IMR-90 (cell line): ENCODE results near the gene KDM4B. TPM values are rescaled to one million over a fixed set of nuclear protein-coding genes. Genes with fewer than 3 reads are reported as not detected.

Source experiments
- ATAC-seq: fragments of 200-7000 bp; cut with Tn5 transposase; 2 replicates; pipeline ENCODE4 v1.9.1; 2020; ENCODE audit warnings: low read depth, mild to moderate bottlenecking, moderate library complexity
- BruUV-seq: library from RNA; stranded (reverse); fragments of 400-500 nt; replicated peaks from 2 replicates; lab custom pipeline; 2021; lab: Mats Ljungman, UMichigan
- CTCF ChIA-PET: fragments of 300-600 bp; formaldehyde crosslinking; extraction: SDS; loops from one replicate; lab custom pipeline; 2021; ENCODE audit warnings: antibody characterized with exemption; lab: Yijun Ruan, JAX
- POLR2A ChIA-PET: fragments of 300-600 bp; sonication (Branson Sonifier 250); formaldehyde crosslinking; loops from one replicate; lab custom pipeline; 2022; ENCODE audit warnings: antibody characterized with exemption; ENCODE audit not compliant: unreplicated experiment; lab: Charles Lee
- DNase-seq: peaks from one replicate; pipeline ENCODE4 v3.0.0; 2013
- H2AFZ ChIP-seq: replicated peaks from 2 replicates; pipeline ENCODE3; 2013; ENCODE audit warnings: low read length, mild to moderate bottlenecking; ENCODE audit not compliant: poor library complexity
- H2AK5ac ChIP-seq: 2 replicates; pipeline ENCODE4 v1.6.1; 2013; ENCODE audit warnings: low read depth, low read length, inconsistent platforms
- H2AK9ac ChIP-seq: replicated peaks from 2 replicates; pipeline ENCODE3; 2013; ENCODE audit warnings: mild to moderate bottlenecking, low read depth, low read length, moderate library complexity; ENCODE audit not compliant: poor library complexity
- H2BK120ac ChIP-seq: 2 replicates; pipeline ENCODE4 v1.6.1; 2013; ENCODE audit warnings: low read depth, low read length, inconsistent platforms
- H2BK15ac ChIP-seq: 3 replicates; pipeline ENCODE4 v1.6.1; 2013; ENCODE audit warnings: low read depth, low read length, inconsistent platforms
- H2BK20ac ChIP-seq: 2 replicates; pipeline ENCODE4 v1.6.1; 2013; ENCODE audit warnings: low read depth, mild to moderate bottlenecking, inconsistent platforms, low read length, moderate library complexity
- H2BK5ac ChIP-seq: 2 replicates; pipeline ENCODE4 v1.6.1; 2013; ENCODE audit warnings: mild to moderate bottlenecking, low read depth, low read length, inconsistent platforms; ENCODE audit not compliant: poor library complexity, severe bottlenecking
- H3K14ac ChIP-seq: replicated peaks from 2 replicates; pipeline ENCODE4 v1.6.1; 2013; ENCODE audit warnings: low read depth, low read length, inconsistent platforms
- H3K18ac ChIP-seq: 2 replicates; pipeline ENCODE4 v1.6.1; 2013; ENCODE audit warnings: low read depth, low read length, control low read depth
- H3K23ac ChIP-seq: 2 replicates; pipeline ENCODE4 v1.6.1; 2013; ENCODE audit warnings: low read depth, low read length, inconsistent platforms
- H3K27ac ChIP-seq: 2 replicates; pipeline ENCODE4 v1.5.1; 2013; ENCODE audit warnings: mild to moderate bottlenecking, control low read depth, low read length; ENCODE audit not compliant: insufficient read depth
- H3K27me3 ChIP-seq: 2 replicates; pipeline ENCODE4 v1.6.1; 2013; ENCODE audit warnings: low read length; ENCODE audit not compliant: control insufficient read depth, insufficient read depth
- H3K36me3 ChIP-seq: 2 replicates; pipeline ENCODE4 v1.6.1; 2013; ENCODE audit warnings: low read length, mixed read lengths; ENCODE audit not compliant: control insufficient read depth, insufficient read depth
- H3K4ac ChIP-seq: 2 replicates; pipeline ENCODE4 v1.6.1; 2013; ENCODE audit warnings: low read depth, low read length, inconsistent platforms
- H3K4me1 ChIP-seq: 2 replicates; pipeline ENCODE4 v1.6.1; 2013; ENCODE audit warnings: low read length, mixed read lengths; ENCODE audit not compliant: control insufficient read depth, insufficient read depth
- H3K4me2 ChIP-seq: 2 replicates; pipeline ENCODE4 v1.6.1; 2013; ENCODE audit warnings: low read depth, mild to moderate bottlenecking, control low read depth, low read length, moderate library complexity
- H3K4me3 ChIP-seq: 2 replicates; pipeline ENCODE4 v1.5.1; 2013; ENCODE audit warnings: low read depth, mild to moderate bottlenecking, control low read depth, low read length, moderate library complexity; ENCODE audit not compliant: insufficient read depth
- H3K56ac ChIP-seq: 2 replicates; pipeline ENCODE4 v1.6.1; 2013; ENCODE audit warnings: low read length, inconsistent platforms; ENCODE audit not compliant: insufficient read depth; ENCODE audit errors: extremely low read depth
- H3K79me1 ChIP-seq, 2 experiments: 2 replicates each; pipeline ENCODE4 v1.6.1; 2013; ENCODE audit warnings: low read length in 2 of 2, inconsistent platforms in 1 of 2, low read depth in 1 of 2
- H3K9ac ChIP-seq: 2 replicates; pipeline ENCODE4 v1.6.1; 2013; ENCODE audit warnings: low read depth, low read length, control low read depth
- H3K9me1 ChIP-seq: 2 replicates; pipeline ENCODE4 v1.6.1; 2013; ENCODE audit warnings: low read length, inconsistent platforms; ENCODE audit not compliant: insufficient read depth
- H3K9me3 ChIP-seq: 2 replicates; pipeline ENCODE4 v1.6.1; 2013; ENCODE audit warnings: low read length; ENCODE audit not compliant: control insufficient read depth, insufficient read depth
- H4K20me1 ChIP-seq: 2 replicates; pipeline ENCODE4 v1.6.1; 2013; ENCODE audit warnings: low read length, inconsistent platforms; ENCODE audit not compliant: insufficient read depth
- H4K5ac ChIP-seq: 2 replicates; pipeline ENCODE4 v1.6.1; 2013; ENCODE audit warnings: mild to moderate bottlenecking, low read depth, low read length, control low read depth
- H4K8ac ChIP-seq, 2 experiments: 2 replicates each; pipeline ENCODE4 v1.6.1; 2013; ENCODE audit warnings: low read depth in 2 of 2, low read length in 2 of 2, control low read depth in 1 of 2, inconsistent platforms in 1 of 2
- H4K91ac ChIP-seq: 2 replicates; pipeline ENCODE4 v1.6.1; 2013; ENCODE audit warnings: low read depth, low read length, inconsistent platforms; ENCODE audit not compliant: insufficient read depth
- CEBPB ChIP-seq: IDR thresholded peaks from 2 replicates; pipeline ENCODE4 v1.6.1; 2012; ENCODE audit warnings: low read depth, low read length, improper control_type of control experiment
- CHD1 ChIP-seq: IDR thresholded peaks from 2 replicates; pipeline ENCODE4 v1.6.1; 2012; ENCODE audit warnings: low read depth, low read length, improper control_type of control experiment
- FOS ChIP-seq: fragments of 150-350 bp; IDR thresholded peaks from 2 replicates; pipeline ENCODE4 v1.6.1; 2016; ENCODE audit warnings: low read depth, low read length
- MAZ ChIP-seq: IDR thresholded peaks from 2 replicates; pipeline ENCODE4 v1.6.1; 2012; ENCODE audit warnings: low read depth, mild to moderate bottlenecking, low read length, improper control_type of control experiment, moderate library complexity, borderline replicate concordance
- NFE2L2 ChIP-seq: fragments of 150-350 bp; IDR thresholded peaks from 2 replicates; pipeline ENCODE4 v1.6.1; 2016; ENCODE audit warnings: low read depth, mild to moderate bottlenecking, low read length
- POLR2A ChIP-seq: IDR thresholded peaks from 2 replicates; pipeline ENCODE4 v1.6.1; 2012; ENCODE audit warnings: mild to moderate bottlenecking, low read depth, low read length
- RCOR1 ChIP-seq: IDR thresholded peaks from 2 replicates; pipeline ENCODE4 v1.6.1; 2012; ENCODE audit warnings: mild to moderate bottlenecking, low read length, improper control_type of control experiment; ENCODE audit not compliant: insufficient replicate concordance
- WGBS, 2 experiments: methylation state at CpG; one replicate each; pipeline versions ENCODE4 v1.1.5 to v1.1.7; 2013; ENCODE audit warnings: missing lambda C conversion rate in 2 of 2; ENCODE audit not compliant: insufficient read length in 1 of 2; ENCODE audit errors: extremely low coverage in 2 of 2; 5-methylcytosine and 5-hydroxymethylcytosine counted together
- dilution Hi-C: fragments of 300-500 bp; cut with HindIII; formaldehyde crosslinking; loops from one replicate; pipeline ENCODE4 v1.14.3; 2018; ENCODE audit warnings: low sequenced_read_pairs; ENCODE audit not compliant: unreplicated experiment
- in situ Hi-C: fragments of 300-500 bp; cut with MboI; formaldehyde crosslinking; loops from 3 replicates; pipeline ENCODE4 v1.14.3; 2019; ENCODE audit warnings: low sequenced_read_pairs, inconsistent platforms, mixed read lengths
- intact Hi-C: fragments of 100-400 bp; cut with micrococcal nuclease; formaldehyde crosslinking; loops from 2 replicates; pipeline ENCODE4 v1.10.0; 2022
- polyA plus RNA-seq, 3 experiments: library from polyadenylated mRNA; depleted of rRNA; stranded (reverse); fragments of >200 nt; gene quantifications; 2 replicates each; pipeline ENCODE4 v1.2.3, GENCODE V29; 2012; ENCODE audit warnings: low replicate concordance in 1 of 3
- total RNA-seq: library from RNA; depleted of rRNA; stranded (reverse); fragments of >200 nt; gene quantifications from 2 replicates; pipeline ENCODE4 v1.2.3, GENCODE V29; 2012

KDM4B gene
- total and polyA plus RNA-seq, 2 of the 4 experiments (the other 2 are of a cell fraction) = 5.0 to 17.9 TPM

DNA sequence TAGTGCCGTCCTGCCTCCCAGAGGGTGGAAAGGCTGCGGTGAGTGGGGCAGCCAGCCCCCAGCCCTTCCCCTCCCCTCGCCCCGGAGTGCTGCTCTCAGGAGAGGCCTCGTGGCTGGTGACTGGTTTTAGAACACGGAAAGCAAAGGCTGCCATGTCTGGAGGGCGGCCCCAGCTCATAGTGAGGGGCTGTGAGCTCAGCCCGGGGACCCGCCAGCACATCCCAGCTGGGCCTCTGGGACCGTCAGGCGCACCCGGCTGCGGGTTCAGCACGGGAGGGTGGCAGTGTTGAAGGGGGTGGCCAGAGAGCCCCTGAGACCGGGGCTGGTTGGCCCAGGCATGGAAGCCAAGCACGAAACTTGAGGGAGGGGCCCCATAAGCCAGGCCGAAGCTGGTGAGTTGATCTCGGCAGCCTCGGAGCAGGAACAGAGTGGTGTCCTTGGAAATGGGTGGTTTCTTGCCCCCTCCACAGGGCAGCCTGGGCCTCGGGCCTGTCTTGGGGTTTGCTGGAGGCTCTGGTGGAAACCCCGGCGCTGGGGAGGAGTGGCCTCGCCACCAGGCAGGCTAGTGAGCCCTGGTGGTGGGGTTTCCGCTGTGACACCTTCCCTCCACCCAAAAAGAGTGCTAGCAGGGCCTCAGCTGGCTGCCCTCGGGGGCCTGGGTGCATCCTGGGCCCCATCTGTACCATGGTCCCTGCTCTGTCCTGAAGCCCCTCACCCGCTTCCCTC, 157.7 kb downstream of the KDM4B start:
- TF ChIP-seq CEBPB = no peak
- no peak for TF ChIP-seq RCOR1
- TF ChIP-seq POLR2A = no peak
- TF ChIP-seq CHD1 = no peak
- no peak for TF ChIP-seq MAZ
- no peak for TF ChIP-seq NFE2L2
- TF ChIP-seq FOS = no peak
- no peak overlapping the region for H2BK20ac ChIP-seq
- H3K4ac ChIP-seq = no peak overlapping the region
- no peak overlapping the region for H2AK9ac ChIP-seq
- no peak overlapping the region for H3K14ac ChIP-seq
- WGBS, 2 experiments = 98% methylated on average over 9 of the region's 26 CpGs; no CpG with 5 or more reads in 1 of the 2 experiments
- H3K27ac ChIP-seq = no peak overlapping the region
- H3K36me3 ChIP-seq = peaks cover 33% of the 10 kb centered on the region; the same call in 1 of the 2 replicates
- H3K9me3 ChIP-seq = no peaks in the 10 kb centered on the region
- dilution Hi-C loops = no loop called here
- no peak overlapping the region for H2BK120ac ChIP-seq
- H2BK15ac ChIP-seq = no peak overlapping the region
- no peak overlapping the region for H2BK5ac ChIP-seq
- in situ Hi-C loops = no loop called here
- H3K4me1 ChIP-seq = peaks cover 22% of the 10 kb centered on the region
- no peak overlapping the region for H4K91ac ChIP-seq
- no peak overlapping the region for H2AK5ac ChIP-seq
- no peak overlapping the region for H3K23ac ChIP-seq
- intact Hi-C loops = no loop called here
- H3K9me1 ChIP-seq = no peaks in the 10 kb centered on the region; the same call in 1 of the 2 replicates
- DNase-seq (no peak), ATAC-seq (no peak)
- ChIA-PET CTCF (no interaction called here), POLR2A (no interaction called here)
- H3K79me1 ChIP-seq = peaks cover 3 to 16% of the 10 kb centered on the region in 2 experiments; a peak in 2 of 4 replicates
- no TSS peak for BruUV-seq
- no peak overlapping the region for H4K5ac ChIP-seq
- H3K4me2 ChIP-seq = no peak overlapping the region
- no peak overlapping the region for H2AFZ ChIP-seq
- no peak overlapping the region for H3K9ac ChIP-seq
- H3K56ac ChIP-seq = no peak overlapping the region
- H3K4me3 ChIP-seq = no peak overlapping the region
- H3K18ac ChIP-seq = no peak overlapping the region
- H4K20me1 ChIP-seq = peaks cover 15% of the 10 kb centered on the region
- no peak overlapping the region for H4K8ac ChIP-seq
- H3K27me3 ChIP-seq = no peaks in the 10 kb centered on the region
